Stimulated activated naive CD8-positive, alpha-beta T cell treated with anti-CD3 and anti-CD28 coated beads, Interleukin-15, Interleukin-2, amounts not matched to agents 100 ng/mL and 50 ng/mL, for 24 hours (primary cell): ENCODE results near the gene MBTPS2.
A peak's percentile ranks its signal among the peaks of the same experiment; 100 is the strongest.

Experiments used
- H3K27ac Mint-ChIP-seq: one replicate; pipeline ENCODE4 v1.8.0; 2021; ENCODE audit warnings: mild to moderate bottlenecking, mixed read lengths
- H3K27me3 Mint-ChIP-seq: one replicate; pipeline ENCODE4 v1.8.0; 2021; ENCODE audit warnings: mixed read lengths
- H3K36me3 Mint-ChIP-seq: one replicate; pipeline ENCODE4 v1.8.0; 2021; ENCODE audit warnings: low read depth, mixed read lengths
- H3K4me1 Mint-ChIP-seq: one replicate; pipeline ENCODE4 v1.8.0; 2021; ENCODE audit warnings: low read depth, mixed read lengths
- H3K4me3 Mint-ChIP-seq: one replicate; pipeline ENCODE4 v1.8.0; 2021; ENCODE audit warnings: mild to moderate bottlenecking, mixed read lengths
- H3K9me3 Mint-ChIP-seq: one replicate; pipeline ENCODE4 v1.8.0; 2021; ENCODE audit warnings: mixed read lengths

The MBTPS2 gene

DNA sequence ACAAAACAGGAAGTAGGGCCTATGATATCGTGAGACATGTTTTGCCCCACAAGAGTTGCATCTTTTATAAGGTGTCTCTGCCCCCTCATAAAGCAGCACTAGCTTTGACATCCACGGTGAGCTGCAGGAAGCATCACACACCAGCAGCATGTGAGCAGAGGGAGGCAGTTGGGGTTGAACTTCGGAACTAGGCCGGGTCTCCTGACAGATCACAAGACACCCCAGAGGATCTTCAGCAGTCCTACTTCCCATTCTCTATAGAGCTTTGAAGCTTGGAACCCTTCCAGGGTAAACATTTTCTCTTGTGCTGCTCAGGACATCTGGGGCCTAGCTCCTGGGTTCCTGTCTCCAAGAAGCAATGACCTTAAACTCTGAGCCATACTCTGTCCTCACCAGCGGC is 43.8 kb downstream of the MBTPS2 start:
- Mint-ChIP-seq H3K27ac (no peak overlapping the region), H3K36me3 (peaks cover 5% of the 10 kb centered on the region), H3K9me3 (no peaks in the 10 kb centered on the region), H3K4me3 (no peak overlapping the region), H3K27me3 (no peaks in the 10 kb centered on the region), H3K4me1 (no peaks in the 10 kb centered on the region)

DNA sequence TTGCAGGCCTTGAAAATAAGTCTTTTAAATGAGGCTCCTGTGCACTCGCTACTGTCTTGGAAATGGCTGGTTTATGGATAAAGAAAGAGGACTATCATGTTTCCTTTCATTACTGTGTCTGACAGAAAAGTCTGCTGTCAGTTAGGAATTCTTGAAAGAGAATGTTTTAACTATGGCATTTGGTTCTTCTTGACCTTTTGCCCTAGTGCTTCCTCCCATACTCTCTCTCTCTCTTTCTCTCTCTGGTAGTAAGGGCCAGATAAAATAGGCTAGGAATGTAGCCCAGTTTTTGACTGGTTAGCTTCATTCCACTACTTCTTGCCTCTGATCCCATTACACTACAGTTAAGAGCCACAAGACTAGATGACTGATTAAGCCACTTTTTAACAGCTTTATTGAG is 46.2 kb downstream of the MBTPS2 start:
- no peak overlapping the region for H3K4me3 Mint-ChIP-seq
- no peak overlapping the region for H3K27ac Mint-ChIP-seq
- H3K27me3 Mint-ChIP-seq, result no peaks in the 10 kb centered on the region
- H3K9me3 Mint-ChIP-seq, result no peaks in the 10 kb centered on the region
- no peaks in the 10 kb centered on the region for H3K4me1 Mint-ChIP-seq
- H3K36me3 Mint-ChIP-seq, result peaks cover 5% of the 10 kb centered on the region

DNA sequence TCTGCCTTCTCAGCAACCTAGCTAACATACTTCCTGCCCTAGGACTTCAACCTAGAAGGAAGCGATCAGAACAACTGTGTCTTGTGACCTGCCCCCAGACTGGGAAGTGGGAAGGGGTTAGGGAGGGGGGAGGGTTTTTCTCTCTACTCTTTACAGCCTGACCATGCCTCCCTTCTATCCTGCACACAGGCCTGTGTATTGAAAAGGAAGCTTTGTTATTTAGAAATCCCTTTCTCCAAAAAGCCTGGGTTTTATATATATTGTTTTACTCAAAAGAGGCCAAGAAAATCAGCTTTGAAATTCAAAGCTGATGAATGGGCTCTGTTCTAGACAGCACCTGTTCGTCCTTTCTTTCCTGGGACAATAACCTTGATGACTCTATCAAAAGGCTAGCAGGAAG is 65.9 kb downstream of the MBTPS2 start:
- Mint-ChIP-seq H3K4me1 (no peaks in the 10 kb centered on the region), H3K27me3 (no peaks in the 10 kb centered on the region), H3K36me3 (peaks cover 6% of the 10 kb centered on the region), H3K9me3 (no peaks in the 10 kb centered on the region), H3K4me3 (no peak overlapping the region), H3K27ac (no peak overlapping the region)

DNA sequence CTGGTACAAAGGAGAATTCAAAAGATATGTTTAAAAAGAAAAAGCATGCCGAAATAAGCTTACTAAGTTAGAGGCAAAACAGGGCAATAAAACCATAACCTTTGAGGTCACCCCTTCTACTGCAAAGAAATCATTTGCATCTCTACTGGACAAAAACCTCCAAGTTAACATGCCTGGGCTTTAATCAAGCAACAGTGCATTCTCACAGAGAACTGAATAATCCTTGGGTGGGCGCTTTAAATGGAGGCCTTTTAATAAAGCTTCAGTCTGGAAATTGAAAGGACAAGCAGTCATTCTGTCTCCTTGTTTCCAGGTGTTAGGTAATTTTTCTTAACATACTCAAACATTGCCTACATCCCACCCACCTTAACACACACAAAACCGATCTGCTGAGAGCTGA is 66.5 kb downstream of the MBTPS2 start:
- H3K27ac Mint-ChIP-seq, result no peak overlapping the region
- no peak overlapping the region for H3K4me3 Mint-ChIP-seq
- H3K27me3 Mint-ChIP-seq, result no peaks in the 10 kb centered on the region
- H3K9me3 Mint-ChIP-seq, result no peaks in the 10 kb centered on the region
- no peaks in the 10 kb centered on the region for H3K4me1 Mint-ChIP-seq
- H3K36me3 Mint-ChIP-seq, result peaks cover 6% of the 10 kb centered on the region

DNA sequence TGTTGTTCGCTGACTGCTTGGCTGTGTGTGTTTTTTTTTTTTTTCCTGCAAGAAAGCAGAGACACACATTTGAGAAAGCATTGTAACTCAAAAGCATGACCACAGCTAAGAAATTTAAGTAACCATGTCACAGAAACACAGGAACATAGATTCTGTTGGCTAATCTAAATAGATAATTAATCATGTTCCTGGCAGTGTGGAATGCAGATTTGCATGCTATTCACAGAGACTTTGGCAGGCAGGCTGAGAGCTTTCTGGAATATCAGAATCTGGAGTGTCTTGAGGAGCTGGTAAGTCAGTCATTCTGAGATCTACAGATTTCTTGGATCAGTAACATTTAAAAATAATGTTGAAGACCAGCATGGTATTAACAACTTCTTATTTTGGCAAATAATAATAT is 67.8 kb downstream of the MBTPS2 start:
- Mint-ChIP-seq H3K27ac (no peak overlapping the region), H3K27me3 (no peaks in the 10 kb centered on the region), H3K4me3 (no peak overlapping the region), H3K36me3 (peaks cover 6% of the 10 kb centered on the region), H3K4me1 (no peaks in the 10 kb centered on the region), H3K9me3 (no peaks in the 10 kb centered on the region)

DNA sequence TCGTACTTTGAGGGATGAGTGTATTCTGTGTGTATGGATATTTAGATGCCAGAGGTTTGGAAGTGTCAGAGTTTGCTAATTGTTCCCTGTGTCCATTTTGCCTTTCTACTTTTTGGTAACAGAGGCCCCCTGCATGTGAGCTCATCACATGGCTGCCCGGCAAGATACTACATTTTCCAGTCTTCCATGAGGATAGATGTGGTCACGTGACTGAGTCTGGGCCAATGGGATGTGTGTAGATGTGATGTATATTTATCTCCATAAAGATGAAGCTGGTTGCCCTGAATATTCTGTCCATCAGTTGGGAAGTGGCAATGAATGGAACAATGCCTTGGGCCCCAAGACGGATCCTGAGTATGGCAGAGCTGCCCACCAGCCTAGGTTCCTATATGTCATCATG is 72.1 kb downstream of the MBTPS2 start:
- Mint-ChIP-seq H3K27ac (no peak overlapping the region), H3K4me3 (no peak overlapping the region)

DNA sequence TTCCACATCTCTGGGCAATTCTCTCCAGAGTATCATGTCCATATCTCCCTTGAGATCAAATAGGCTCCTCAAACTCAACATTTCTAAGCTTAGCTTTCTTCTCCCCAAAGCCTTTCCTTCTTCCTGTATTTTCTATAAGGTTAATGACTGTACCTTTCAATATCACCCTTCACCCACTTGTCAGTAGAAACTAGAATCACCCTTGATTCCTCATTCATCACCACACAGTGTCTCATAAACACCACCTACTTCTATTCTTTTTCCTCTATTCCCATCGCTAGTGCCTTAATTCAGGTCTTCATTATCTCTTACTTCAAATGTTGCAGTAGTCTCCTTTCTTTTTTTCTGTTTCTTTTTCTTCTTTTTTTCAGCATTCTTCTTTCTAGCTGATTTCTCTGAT is 72.8 kb downstream of the MBTPS2 start:
- H3K4me3 Mint-ChIP-seq, result no peak overlapping the region
- H3K9me3 Mint-ChIP-seq, result no peaks in the 10 kb centered on the region
- no peaks in the 10 kb centered on the region for H3K4me1 Mint-ChIP-seq
- H3K36me3 Mint-ChIP-seq, result no peaks in the 10 kb centered on the region
- H3K27me3 Mint-ChIP-seq, result no peaks in the 10 kb centered on the region
- no peak overlapping the region for H3K27ac Mint-ChIP-seq

More for the DNA sequence above, 72.1 kb downstream of the MBTPS2 start:
- H3K9me3 Mint-ChIP-seq, result no peaks in the 10 kb centered on the region
- H3K27me3 Mint-ChIP-seq, result no peaks in the 10 kb centered on the region
- H3K4me1 Mint-ChIP-seq, result no peaks in the 10 kb centered on the region
- no peaks in the 10 kb centered on the region for H3K36me3 Mint-ChIP-seq

DNA sequence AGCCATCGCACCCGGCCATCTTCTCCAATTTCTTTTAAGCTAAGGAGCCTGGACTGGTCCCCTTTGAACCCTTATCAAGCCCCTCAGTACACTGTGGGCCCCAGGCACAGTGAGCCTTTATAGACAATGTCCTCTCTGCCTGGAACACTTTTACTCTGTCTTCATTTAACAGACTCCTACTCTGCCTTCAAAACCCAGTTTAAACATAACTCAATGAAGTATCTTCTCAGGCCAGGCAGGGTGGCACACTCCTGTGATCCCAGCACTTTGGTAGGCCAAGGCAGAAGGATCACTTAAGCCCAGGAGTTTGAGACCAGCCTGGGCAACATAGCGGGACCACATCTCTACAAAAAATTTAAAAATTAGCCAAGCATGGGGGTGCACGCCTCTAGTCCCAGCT is 73.6 kb downstream of the MBTPS2 start:
- Mint-ChIP-seq H3K27me3 (no peaks in the 10 kb centered on the region), H3K9me3 (no peaks in the 10 kb centered on the region), H3K4me3 (no peak overlapping the region), H3K36me3 (no peaks in the 10 kb centered on the region), H3K4me1 (no peaks in the 10 kb centered on the region), H3K27ac (no peak overlapping the region)

DNA sequence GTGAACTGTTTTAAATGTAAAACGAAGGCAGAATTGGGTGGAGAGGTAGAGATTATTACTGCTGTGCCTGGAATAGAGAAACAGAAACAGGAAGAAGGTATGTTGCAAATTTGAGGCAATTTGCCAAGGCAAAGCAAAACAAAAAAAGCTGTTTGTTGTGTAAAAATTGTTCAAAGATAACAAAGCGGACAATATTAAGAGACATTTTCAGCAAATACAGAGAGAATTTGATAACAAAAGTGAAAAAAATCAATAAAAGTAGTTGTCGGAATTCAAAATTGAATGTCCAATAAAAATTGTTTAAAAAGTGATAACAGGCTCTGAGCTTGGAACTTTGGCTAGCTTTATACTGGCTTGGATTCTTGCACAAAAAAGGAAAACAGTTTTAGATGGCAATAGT is 86.7 kb downstream of the MBTPS2 start:
- Mint-ChIP-seq H3K4me1 (peaks cover 35% of the 10 kb centered on the region), H3K4me3 (no peak overlapping the region), H3K36me3 (peaks cover 6% of the 10 kb centered on the region), H3K9me3 (peaks cover 5% of the 10 kb centered on the region), H3K27me3 (no peaks in the 10 kb centered on the region), H3K27ac (no peak overlapping the region)

DNA sequence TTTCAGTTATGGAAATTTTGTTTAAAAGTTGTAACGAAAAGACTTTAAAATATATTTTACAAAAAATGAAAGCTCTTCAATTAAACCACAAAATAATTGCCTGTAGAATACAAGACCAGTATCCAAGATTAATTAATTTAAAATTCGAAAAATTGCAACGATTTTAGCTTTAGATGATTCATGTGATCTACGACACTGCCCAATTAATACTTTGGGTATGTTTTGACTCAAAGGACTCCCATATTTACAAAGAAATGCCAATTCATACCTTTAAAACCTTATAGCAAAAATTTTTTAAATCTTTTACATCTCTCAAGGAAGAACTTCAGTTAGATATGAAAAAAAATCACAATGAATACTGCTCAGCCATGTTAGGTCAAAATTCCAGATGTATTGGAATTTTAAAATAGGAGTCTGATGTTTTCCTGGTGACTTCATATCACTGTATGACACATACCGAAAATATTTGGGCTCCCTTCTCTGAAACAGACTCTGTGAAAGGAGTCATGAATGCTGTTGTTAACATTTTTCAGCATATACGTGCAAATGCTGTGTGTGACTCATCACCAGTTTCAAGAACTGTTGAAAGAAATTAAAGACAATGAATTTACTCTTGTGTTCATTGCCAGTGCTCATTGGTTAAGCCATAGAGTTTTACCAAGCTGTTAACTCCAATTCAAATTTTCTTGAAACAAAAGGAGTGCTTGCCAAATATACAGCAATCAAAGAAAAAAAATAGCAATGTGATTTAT is 87.3 kb downstream of the MBTPS2 start:
- Mint-ChIP-seq H3K27ac (peak overlapping the region; percentile 55), H3K27me3 (no peaks in the 10 kb centered on the region)

DNA sequence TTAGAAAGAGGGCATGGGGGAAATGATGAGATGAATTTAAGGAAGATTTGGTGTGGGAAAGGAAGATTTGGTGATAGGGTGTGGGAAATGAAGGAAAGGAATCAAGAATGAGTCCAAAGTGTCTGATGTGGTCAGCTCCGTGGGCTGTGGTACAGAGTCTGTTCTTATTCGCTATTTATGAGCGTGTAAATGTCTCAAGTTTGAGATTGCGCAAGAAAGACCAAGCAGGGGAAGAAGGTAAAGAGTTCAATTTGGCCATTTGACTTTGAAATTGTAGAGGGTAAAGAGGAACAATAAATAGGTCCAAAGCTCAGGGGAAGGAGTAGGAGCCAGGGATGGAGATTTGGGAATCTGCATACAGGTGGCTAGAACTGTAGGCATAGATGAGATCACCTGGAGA is 89.8 kb downstream of the MBTPS2 start:
- Mint-ChIP-seq H3K4me3 (no peak overlapping the region), H3K27ac (peak overlapping the region; percentile 58), H3K4me1 (peaks cover 46% of the 10 kb centered on the region), H3K9me3 (peaks cover 5% of the 10 kb centered on the region), H3K27me3 (no peaks in the 10 kb centered on the region), H3K36me3 (peaks cover 6% of the 10 kb centered on the region)

More for the DNA sequence above, 87.3 kb downstream of the MBTPS2 start:
- peaks cover 6% of the 10 kb centered on the region for H3K36me3 Mint-ChIP-seq
- H3K9me3 Mint-ChIP-seq, result peaks cover 5% of the 10 kb centered on the region
- H3K4me1 Mint-ChIP-seq, result peaks cover 37% of the 10 kb centered on the region
- H3K4me3 Mint-ChIP-seq, result no peak overlapping the region

DNA sequence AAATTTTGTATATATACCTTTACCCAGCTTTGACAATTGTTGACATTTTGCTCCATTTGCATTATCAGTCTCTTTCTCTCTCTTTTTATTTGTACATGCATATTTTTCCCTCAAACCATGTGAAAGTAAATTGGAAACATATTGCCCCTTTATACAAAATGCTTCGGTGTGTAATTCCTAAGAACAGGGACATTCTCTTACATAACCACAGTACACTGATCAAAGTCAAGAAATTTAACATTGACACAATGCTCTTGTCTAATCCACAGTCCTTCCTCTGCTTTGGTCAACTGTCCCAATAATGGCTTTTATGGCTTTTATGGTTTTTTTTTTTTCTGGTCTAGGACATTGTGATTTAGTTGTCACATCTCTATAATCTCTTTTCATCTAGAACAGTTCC is 91.6 kb downstream of the MBTPS2 start:
- peaks cover 6% of the 10 kb centered on the region for H3K36me3 Mint-ChIP-seq

DNA sequence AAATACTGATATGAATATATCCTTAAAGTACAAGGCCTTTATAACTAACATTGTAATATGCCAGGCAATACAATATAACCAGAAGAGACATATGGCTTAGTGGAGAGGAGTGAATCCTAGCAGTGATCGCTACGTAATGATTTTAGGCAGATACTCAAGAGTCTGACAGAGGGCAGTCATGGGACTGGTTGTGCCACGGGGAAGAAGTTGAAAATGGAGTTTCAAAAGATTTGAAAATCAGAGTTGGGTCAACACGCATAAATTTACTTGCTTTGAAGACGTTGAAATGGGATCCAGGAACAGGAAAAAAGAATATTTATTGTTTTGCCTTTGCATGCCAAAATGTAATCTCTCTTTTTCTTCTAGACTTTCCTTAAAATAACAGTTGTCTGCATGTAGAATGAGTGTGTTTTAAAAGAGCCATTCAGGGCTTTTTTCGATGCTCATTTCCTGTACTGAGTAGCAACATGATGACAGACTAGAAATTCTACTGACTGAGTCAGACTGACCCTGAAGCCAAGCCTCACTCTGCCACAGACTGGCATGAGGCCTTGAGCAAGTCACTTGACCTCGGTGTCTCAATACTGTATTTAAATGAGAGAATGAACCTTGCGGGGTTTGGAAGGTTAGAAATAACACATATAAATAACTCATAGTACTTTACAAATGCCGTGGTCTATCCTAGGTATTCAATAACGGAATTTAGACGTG is 93.0 kb downstream of the MBTPS2 start:
- Mint-ChIP-seq H3K36me3 (peaks cover 6% of the 10 kb centered on the region), H3K4me1 (peaks cover 35% of the 10 kb centered on the region), H3K9me3 (peaks cover 5% of the 10 kb centered on the region), H3K27me3 (no peaks in the 10 kb centered on the region), H3K4me3 (no peak overlapping the region), H3K27ac (no peak overlapping the region)

More for the DNA sequence above, 91.6 kb downstream of the MBTPS2 start:
- no peak overlapping the region for H3K4me3 Mint-ChIP-seq
- no peaks in the 10 kb centered on the region for H3K27me3 Mint-ChIP-seq
- H3K9me3 Mint-ChIP-seq, result peaks cover 5% of the 10 kb centered on the region
- peak overlapping the region; percentile 57 for H3K27ac Mint-ChIP-seq
- H3K4me1 Mint-ChIP-seq, result peaks cover 46% of the 10 kb centered on the region

DNA sequence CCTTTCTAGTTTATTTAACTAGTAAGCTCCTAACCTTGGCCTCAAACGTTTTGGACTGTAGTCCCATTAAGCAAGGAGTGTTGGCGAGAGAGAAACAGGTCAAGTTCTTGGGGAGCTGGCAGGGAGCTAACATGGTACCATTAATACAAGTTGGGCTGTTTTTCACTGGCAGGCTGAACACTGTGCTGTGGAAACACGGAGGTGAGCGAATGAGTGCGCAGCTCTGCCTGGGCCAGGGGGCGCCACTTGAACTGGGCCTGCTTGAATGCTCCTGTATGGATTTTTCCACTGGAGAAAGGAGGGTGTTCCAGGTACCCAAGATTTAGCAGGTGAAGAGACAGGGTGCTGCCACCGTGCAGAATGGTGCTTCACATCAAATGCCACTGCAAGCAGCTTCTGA is 93.7 kb downstream of the MBTPS2 start:
- Mint-ChIP-seq H3K27ac (no peak overlapping the region), H3K9me3 (peaks cover 5% of the 10 kb centered on the region)

DNA sequence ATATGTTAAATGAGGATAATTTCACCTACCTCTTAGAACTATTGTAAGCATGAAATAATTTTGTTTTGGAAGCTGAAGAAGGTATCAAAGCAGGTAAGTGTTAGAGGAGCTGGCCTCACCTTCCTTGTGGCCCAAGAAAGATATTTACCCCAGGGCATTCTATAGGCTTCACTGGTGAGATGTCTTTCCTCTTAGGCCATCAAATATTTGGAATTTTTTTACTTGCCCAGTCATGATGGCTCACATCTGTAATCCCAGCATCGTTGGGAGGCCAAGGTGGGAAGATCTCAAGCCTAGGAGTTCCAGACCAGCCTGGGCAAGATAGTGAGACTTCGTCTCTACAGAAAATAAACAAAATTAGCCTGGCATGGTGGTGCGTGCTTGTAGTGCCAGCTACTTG is 95.0 kb downstream of the MBTPS2 start:
- H3K4me1 Mint-ChIP-seq, result peaks cover 29% of the 10 kb centered on the region
- H3K27ac Mint-ChIP-seq, result no peak overlapping the region
- peaks cover under 1% of the 10 kb centered on the region for H3K36me3 Mint-ChIP-seq
- no peaks in the 10 kb centered on the region for H3K27me3 Mint-ChIP-seq
- H3K9me3 Mint-ChIP-seq, result no peaks in the 10 kb centered on the region
- no peak overlapping the region for H3K4me3 Mint-ChIP-seq

More for the DNA sequence above, 93.7 kb downstream of the MBTPS2 start:
- Mint-ChIP-seq H3K4me3 (no peak overlapping the region), H3K27me3 (no peaks in the 10 kb centered on the region), H3K36me3 (peaks cover 6% of the 10 kb centered on the region), H3K4me1 (peaks cover 34% of the 10 kb centered on the region)
